B cell (primary cell): Measurements from ENCODE around the gene B9D1. TPM values are rescaled to one million over a fixed set of nuclear protein-coding genes. Genes with fewer than 3 reads are reported as not detected.

Source experiments
- ATAC-seq: fragments of 200-7000 bp; cut with Tn5 transposase; one replicate; pipeline ENCODE4 v1.10.0; 2021; ENCODE audit warnings: low read depth, mild to moderate bottlenecking, moderate number of reproducible peaks, moderate library complexity
- CTCF ChIA-PET: fragments of 350-600 bp; sonication (Branson Sonifier 250); formaldehyde crosslinking; loops from one replicate; lab custom pipeline; 2021; ENCODE audit warnings: antibody characterized with exemption, inconsistent platforms; lab: Charles Lee
- POLR2A ChIA-PET: fragments of 350-600 bp; sonication (Branson Sonifier 250); formaldehyde crosslinking; loops from one replicate; lab custom pipeline; 2021; ENCODE audit warnings: antibody characterized with exemption; lab: Charles Lee
- DNase-seq: peaks from one replicate; pipeline ENCODE4 v3.0.0; 2013
- H2AFZ ChIP-seq: 2 replicates; pipeline ENCODE4 v1.6.1; 2012; ENCODE audit warnings: mild to moderate bottlenecking, low read depth, low read length; ENCODE audit not compliant: insufficient read depth, poor library complexity, severe bottlenecking
- H3K27ac ChIP-seq, 2 donors: 1 replicate in 1 of 2; 2 replicates in 1 of 2; pipeline ENCODE4 v1.5.1; 2012 to 2013; ENCODE audit warnings: low read length in 2 of 2, mild to moderate bottlenecking in 2 of 2, moderate library complexity in 1 of 2
- H3K27me3 ChIP-seq, 4 experiments: fragments of 200-600 bp in 1 of 4; sonication (generic) in 1 of 4; replicated peaks in 1 of 4; 1 replicate in 2 of 4; 2 replicates in 2 of 4; pipeline versions ENCODE4 v1.6.1 to v1.7.0; 2013 to 2016; ENCODE audit warnings: low read length in 3 of 4, mild to moderate bottlenecking in 2 of 4, mixed read lengths in 1 of 4, moderate library complexity in 1 of 4; ENCODE audit not compliant: insufficient read depth in 4 of 4, control insufficient read depth in 3 of 4; ENCODE audit errors: control extremely low read depth in 1 of 4
- H3K36me3 ChIP-seq, 2 experiments: replicated peaks in 1 of 2; 1 replicate in 1 of 2; 2 replicates in 1 of 2; pipeline versions ENCODE4 v1.6.1 to v1.7.1; 2013; ENCODE audit warnings: low read length in 1 of 2; ENCODE audit not compliant: insufficient read depth in 2 of 2, control insufficient read depth in 1 of 2; ENCODE audit errors: control extremely low read depth in 1 of 2, extremely low read depth in 1 of 2
- H3K4me1 ChIP-seq, 2 donors: fragments of 200-600 bp in 1 of 2; sonication (generic) in 1 of 2; 1 replicate in 1 of 2; 2 replicates in 1 of 2; pipeline versions ENCODE4 v1.5.1 to v1.6.1; 2013 to 2017; ENCODE audit warnings: low read length in 2 of 2; ENCODE audit not compliant: control insufficient read depth in 2 of 2, insufficient read depth in 2 of 2
- H3K4me2 ChIP-seq: replicated peaks from 2 replicates; pipeline ENCODE3; 2012; ENCODE audit warnings: mild to moderate bottlenecking, low read depth, low read length; ENCODE audit not compliant: poor library complexity, severe bottlenecking
- H3K4me3 ChIP-seq, 5 experiments: fragments of 200-600 bp in 1 of 5; sonication (generic) in 1 of 5; 1 replicate in 3 of 5; 2 replicates in 2 of 5; pipeline versions ENCODE4 v1.5.1 to v1.7.0; 2011 to 2016; ENCODE audit warnings: low read length in 4 of 5, mild to moderate bottlenecking in 4 of 5, low read depth in 2 of 5, control low read depth in 1 of 5, moderate library complexity in 1 of 5; ENCODE audit not compliant: insufficient read depth in 1 of 5; ENCODE audit errors: control extremely low read depth in 1 of 5, extremely low read depth in 1 of 5
- H3K79me2 ChIP-seq: fragments of 200-600 bp; sonication (generic); one replicate; pipeline ENCODE4 v1.6.0; 2016; ENCODE audit warnings: low read length; ENCODE audit not compliant: control insufficient read depth, insufficient read depth
- H3K9ac ChIP-seq: fragments of 200-600 bp; sonication (generic); 2 replicates; pipeline ENCODE4 v1.6.1; 2017; ENCODE audit warnings: mild to moderate bottlenecking, low read length, moderate library complexity
- H3K9me3 ChIP-seq, 3 donors: one replicate each; pipeline versions ENCODE4 v1.6.1 to v1.7.1; 2013; ENCODE audit warnings: low read length in 2 of 3; ENCODE audit not compliant: control insufficient read depth in 2 of 3, insufficient read depth in 1 of 3; ENCODE audit errors: control extremely low read depth in 1 of 3
- H4K20me1 ChIP-seq: 2 replicates; pipeline ENCODE4 v1.6.0; 2012; ENCODE audit warnings: mild to moderate bottlenecking, low read length; ENCODE audit not compliant: insufficient read depth, control insufficient read depth, poor library complexity, severe bottlenecking
- H3K27ac Mint-ChIP-seq: one replicate; pipeline ENCODE4 v1.8.0; 2021; ENCODE audit warnings: mixed read lengths
- H3K27me3 Mint-ChIP-seq: one replicate; pipeline ENCODE4 v1.8.0; 2021; ENCODE audit warnings: mixed read lengths
- H3K4me1 Mint-ChIP-seq: one replicate; pipeline ENCODE4 v1.8.0; 2021; ENCODE audit warnings: mixed read lengths
- H3K4me3 Mint-ChIP-seq: one replicate; pipeline ENCODE4 v1.8.0; 2021; ENCODE audit warnings: mixed read lengths
- H3K9me3 Mint-ChIP-seq: one replicate; pipeline ENCODE4 v1.8.0; 2022; ENCODE audit warnings: mixed read lengths; ENCODE audit not compliant: insufficient read depth
- EZH2 ChIP-seq: IDR thresholded peaks from 2 replicates; pipeline ENCODE4 v1.6.1; 2012; ENCODE audit warnings: borderline replicate concordance, low read depth, mild to moderate bottlenecking, moderate library complexity, low read length; ENCODE audit not compliant: insufficient read depth, poor library complexity, severe bottlenecking
- WGBS: methylation state at CpG from one replicate; pipeline ENCODE4 v1.1.5; 2013; ENCODE audit warnings: missing lambda C conversion rate; ENCODE audit not compliant: insufficient coverage; 5-methylcytosine and 5-hydroxymethylcytosine counted together
- intact Hi-C: fragments of 100-400 bp; cut with micrococcal nuclease; formaldehyde crosslinking; loops from one replicate; pipeline ENCODE4 v1.10.0; 2022
- polyA plus RNA-seq: library from polyadenylated mRNA; depleted of rRNA; stranded (reverse); fragments of >200 nt; gene quantifications from 2 replicates; pipeline ENCODE4 v1.2.3, GENCODE V29; 2012
- total RNA-seq, 2 donors: library from RNA; stranded (reverse); fragments of 120-200 nt in 1 of 2; gene quantifications; 1 replicate in 1 of 2; 2 replicates in 1 of 2; pipeline versions ENCODE4 v1.2.3 to v1.2.4, GENCODE V29; 2013 to 2022
- TF ChIP-seq, protein P1 (sequence below): fragments of 200-600 bp; IDR thresholded peaks from one replicate; pipeline ENCODE4 v1.8.0; 2022; ENCODE audit warnings: antibody characterized with exemption, mild to moderate bottlenecking

The B9D1 gene
- total and polyA plus RNA-seq, 2 donors (not counting 1 experiment from before 2014, with no cell fraction given), result 2.5 to 6.9 TPM

DNA sequence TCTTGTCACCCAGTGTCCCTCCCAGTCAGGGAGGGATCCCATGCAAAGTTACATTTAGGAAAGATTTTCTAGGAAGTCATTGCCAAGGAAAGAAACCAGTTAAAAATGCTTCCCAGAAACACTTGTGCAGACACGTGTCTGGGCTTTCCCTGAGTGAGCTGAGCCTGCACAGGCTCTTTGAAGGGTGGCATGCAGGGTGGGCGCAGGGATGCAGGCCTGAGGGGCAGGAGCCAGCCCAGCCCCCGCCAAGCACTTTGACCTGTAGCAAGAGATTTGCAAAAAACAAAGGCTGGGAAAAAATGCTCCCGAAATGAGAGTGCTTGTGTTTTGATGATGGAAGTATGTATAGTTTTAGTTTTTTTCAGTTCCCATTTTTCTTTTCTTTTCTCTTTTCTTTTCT is 52.4 kb downstream of the B9D1 start:
- H3K27ac Mint-ChIP-seq, result no peak overlapping the region

GRCh38 chr17:19309701-19310100 is 52.8 kb downstream of the B9D1 start:
- Histone ChIP-seq H3K36me3 (peaks cover 0 to 10% of the 10 kb centered on the region in 2 experiments), H3K27ac (no peak overlapping the region), H3K4me3 (no peak overlapping the region), H3K79me2 (peaks cover 10% of the 10 kb centered on the region), H3K4me1 (peaks cover 39 to 41% of the 10 kb centered on the region in 2 donors), H3K27me3 (peaks cover 0 to 32% (median 3%) of the 10 kb centered on the region in 4 experiments), H3K4me2 (no peak overlapping the region), H3K9ac (no peak overlapping the region), H2AFZ (no peak overlapping the region), H3K9me3 (no peaks in the 10 kb centered on the region), H4K20me1 (peaks cover 13% of the 10 kb centered on the region)
- CTCF ChIA-PET, result interaction anchor here (6.1 kb wide), 1 partner anchor 28 kb away, joined by 37 read pairs; no protein-coding TSS in a partner anchor
- H3K9me3 Mint-ChIP-seq, result no peaks in the 10 kb centered on the region
- POLR2A ChIA-PET, result no interaction called here
- no peaks in the 10 kb centered on the region for H3K27me3 Mint-ChIP-seq
- no peak overlapping the region for H3K4me3 Mint-ChIP-seq
- ATAC-seq (no peak), DNase-seq (no peak)
- H3K4me1 Mint-ChIP-seq, result peaks cover 40% of the 10 kb centered on the region
- intact Hi-C loops, result loop anchor here (5.0 kb wide), 1 partner anchor 68 kb away; the partner anchor contains the start of gene MAPK7
- TF ChIP-seq EZH2, result no peak
- TF ChIP-seq, protein P1, sequence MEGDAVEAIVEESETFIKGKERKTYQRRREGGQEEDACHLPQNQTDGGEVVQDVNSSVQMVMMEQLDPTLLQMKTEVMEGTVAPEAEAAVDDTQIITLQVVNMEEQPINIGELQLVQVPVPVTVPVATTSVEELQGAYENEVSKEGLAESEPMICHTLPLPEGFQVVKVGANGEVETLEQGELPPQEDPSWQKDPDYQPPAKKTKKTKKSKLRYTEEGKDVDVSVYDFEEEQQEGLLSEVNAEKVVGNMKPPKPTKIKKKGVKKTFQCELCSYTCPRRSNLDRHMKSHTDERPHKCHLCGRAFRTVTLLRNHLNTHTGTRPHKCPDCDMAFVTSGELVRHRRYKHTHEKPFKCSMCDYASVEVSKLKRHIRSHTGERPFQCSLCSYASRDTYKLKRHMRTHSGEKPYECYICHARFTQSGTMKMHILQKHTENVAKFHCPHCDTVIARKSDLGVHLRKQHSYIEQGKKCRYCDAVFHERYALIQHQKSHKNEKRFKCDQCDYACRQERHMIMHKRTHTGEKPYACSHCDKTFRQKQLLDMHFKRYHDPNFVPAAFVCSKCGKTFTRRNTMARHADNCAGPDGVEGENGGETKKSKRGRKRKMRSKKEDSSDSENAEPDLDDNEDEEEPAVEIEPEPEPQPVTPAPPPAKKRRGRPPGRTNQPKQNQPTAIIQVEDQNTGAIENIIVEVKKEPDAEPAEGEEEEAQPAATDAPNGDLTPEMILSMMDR, result no peak
- no peak overlapping the region for H3K27ac Mint-ChIP-seq
- 100% methylated on average over 4 of the region's 5 CpGs for WGBS

More for the DNA sequence above, 52.4 kb downstream of the B9D1 start:
- no peak for DNase-seq
- no peak overlapping the region for H3K4me3 ChIP-seq
- intact Hi-C loops, result no loop called here
- no peak overlapping the region for H3K4me2 ChIP-seq
- H3K27me3 ChIP-seq, result peaks cover 0 to 31% (median 3%) of the 10 kb centered on the region in 4 experiments
- no peak overlapping the region for H2AFZ ChIP-seq
- Mint-ChIP-seq H3K27me3 (no peaks in the 10 kb centered on the region), H3K4me3 (no peak overlapping the region), H3K4me1 (peaks cover 36% of the 10 kb centered on the region), H3K9me3 (no peaks in the 10 kb centered on the region)
- 69% methylated on average over 2 of the region's 4 CpGs for WGBS
- ChIA-PET CTCF (interaction anchor here (6.1 kb wide), 1 partner anchor 28 kb away, joined by 37 read pairs; no protein-coding TSS in a partner anchor), POLR2A (no interaction called here)
- H3K9me3 ChIP-seq, result no peaks in the 10 kb centered on the region
- no peak overlapping the region for H3K9ac ChIP-seq
- H3K4me1 ChIP-seq, result peaks cover 34 to 37% of the 10 kb centered on the region in 2 donors
- H3K27ac ChIP-seq, result no peak overlapping the region
- peaks cover 13% of the 10 kb centered on the region for H4K20me1 ChIP-seq
- H3K79me2 ChIP-seq, result peaks cover 10% of the 10 kb centered on the region
- ATAC-seq, result no peak
- TF ChIP-seq, protein P1, result no peak
- no peak for TF ChIP-seq EZH2
- peaks cover 0 to 10% of the 10 kb centered on the region in 2 experiments for H3K36me3 ChIP-seq
